HEK293 (cell line): ENCODE data around the gene DDRGK1.

Source experiments
- HIC1 ChIP-seq: fragments of 450-650 bp; formaldehyde crosslinking; IDR thresholded peaks from 2 replicates; pipeline ENCODE4 v1.5.1; 2016; ENCODE audit warnings: missing biosample characterization, missing genetic modification characterization
- KLF10 ChIP-seq: fragments of 450-650 bp; IDR thresholded peaks from 2 replicates; pipeline ENCODE4 v1.5.1; 2018; ENCODE audit warnings: missing biosample characterization, mild to moderate bottlenecking, missing genetic modification characterization
- MZF1 ChIP-seq: fragments of 450-650 bp; formaldehyde crosslinking; IDR thresholded peaks from 2 replicates; pipeline ENCODE4 v1.5.1; 2017; ENCODE audit warnings: missing biosample characterization, missing genetic modification characterization, borderline replicate concordance
- SP7 ChIP-seq: fragments of 450-650 bp; formaldehyde crosslinking; IDR thresholded peaks from 2 replicates; pipeline ENCODE4 v1.5.1; 2016; ENCODE audit warnings: missing biosample characterization, missing genetic modification characterization
- YY2 ChIP-seq: fragments of 450-650 bp; formaldehyde crosslinking; IDR thresholded peaks from 2 replicates; pipeline ENCODE4 v1.5.1; 2016; ENCODE audit warnings: missing biosample characterization, missing genetic modification characterization
- ZBTB11 ChIP-seq: fragments of 450-650 bp; formaldehyde crosslinking; conservative IDR thresholded peaks from 2 replicates; pipeline ENCODE4 v1.5.1; 2016; ENCODE audit warnings: low read depth, missing biosample characterization, missing genetic modification characterization
- ZBTB48 ChIP-seq: fragments of 450-650 bp; formaldehyde crosslinking; IDR thresholded peaks from 2 replicates; pipeline ENCODE4 v1.5.1; 2016; ENCODE audit warnings: missing biosample characterization, missing genetic modification characterization
- ZBTB7A ChIP-seq: fragments of 450-650 bp; formaldehyde crosslinking; IDR thresholded peaks from 2 replicates; pipeline ENCODE4 v1.5.1; 2016; ENCODE audit warnings: low read depth, missing biosample characterization, missing genetic modification characterization
- ZEB2 ChIP-seq: fragments of 450-650 bp; formaldehyde crosslinking; IDR thresholded peaks from 2 replicates; pipeline ENCODE4 v1.5.1; 2016; ENCODE audit warnings: missing biosample characterization, missing genetic modification characterization
- ZFP37 ChIP-seq: fragments of 450-650 bp; formaldehyde crosslinking; IDR thresholded peaks from 2 replicates; pipeline ENCODE4 v1.5.1; 2016; ENCODE audit warnings: missing biosample characterization, missing genetic modification characterization
- ZIC2 ChIP-seq: fragments of 450-650 bp; formaldehyde crosslinking; IDR thresholded peaks from 2 replicates; pipeline ENCODE4 v1.5.1; 2016; ENCODE audit warnings: missing biosample characterization, missing genetic modification characterization
- ZNF114 ChIP-seq: fragments of 450-650 bp; formaldehyde crosslinking; IDR thresholded peaks from 2 replicates; pipeline ENCODE4 v1.5.0; 2017; ENCODE audit warnings: missing biosample characterization, missing genetic modification characterization
- ZNF184 ChIP-seq: fragments of 450-650 bp; IDR thresholded peaks from 2 replicates; pipeline ENCODE4 v1.5.1; 2018; ENCODE audit warnings: missing biosample characterization, mild to moderate bottlenecking, missing genetic modification characterization
- ZNF292 ChIP-seq: fragments of 450-650 bp; formaldehyde crosslinking; IDR thresholded peaks from 2 replicates; pipeline ENCODE4 v1.5.1; 2016; ENCODE audit warnings: low read depth, missing biosample characterization, missing genetic modification characterization, borderline replicate concordance
- ZNF560 ChIP-seq: fragments of 450-650 bp; formaldehyde crosslinking; IDR thresholded peaks from 2 replicates; pipeline ENCODE4 v1.5.1; 2017; ENCODE audit warnings: missing biosample characterization, missing genetic modification characterization, borderline replicate concordance
- ZNF596 ChIP-seq: fragments of 450-650 bp; IDR thresholded peaks from 2 replicates; pipeline ENCODE4 v1.5.0; 2018; ENCODE audit warnings: missing biosample characterization, mild to moderate bottlenecking, missing genetic modification characterization, moderate library complexity
- ZNF626 ChIP-seq: fragments of 450-650 bp; sonication (Bioruptor Pico); formaldehyde crosslinking; IDR thresholded peaks from 2 replicates; pipeline ENCODE4 v1.5.1; 2018; ENCODE audit warnings: missing biosample characterization, missing genetic modification characterization, inconsistent platforms
- ZNF645 ChIP-seq: fragments of 450-650 bp; formaldehyde crosslinking; IDR thresholded peaks from 2 replicates; pipeline ENCODE4; 2016; ENCODE audit warnings: missing biosample characterization, missing genetic modification characterization
- TF ChIP-seq, protein P1 (sequence below): fragments of 450-650 bp; formaldehyde crosslinking; IDR thresholded peaks from 2 replicates; pipeline ENCODE4 v1.5.0; 2017; ENCODE audit warnings: missing biosample characterization, missing genetic modification characterization, borderline replicate concordance
- TF ChIP-seq, protein P2 (sequence below): fragments of 450-650 bp; formaldehyde crosslinking; IDR thresholded peaks from 2 replicates; pipeline ENCODE4 v1.5.1; 2016; ENCODE audit warnings: missing biosample characterization, missing genetic modification characterization
- TF ChIP-seq, protein P3 (sequence below): fragments of 450-650 bp; formaldehyde crosslinking; IDR thresholded peaks from 2 replicates; pipeline ENCODE4 v1.5.1; 2016; ENCODE audit warnings: missing biosample characterization, missing genetic modification characterization

DDRGK1 gene

DNA sequence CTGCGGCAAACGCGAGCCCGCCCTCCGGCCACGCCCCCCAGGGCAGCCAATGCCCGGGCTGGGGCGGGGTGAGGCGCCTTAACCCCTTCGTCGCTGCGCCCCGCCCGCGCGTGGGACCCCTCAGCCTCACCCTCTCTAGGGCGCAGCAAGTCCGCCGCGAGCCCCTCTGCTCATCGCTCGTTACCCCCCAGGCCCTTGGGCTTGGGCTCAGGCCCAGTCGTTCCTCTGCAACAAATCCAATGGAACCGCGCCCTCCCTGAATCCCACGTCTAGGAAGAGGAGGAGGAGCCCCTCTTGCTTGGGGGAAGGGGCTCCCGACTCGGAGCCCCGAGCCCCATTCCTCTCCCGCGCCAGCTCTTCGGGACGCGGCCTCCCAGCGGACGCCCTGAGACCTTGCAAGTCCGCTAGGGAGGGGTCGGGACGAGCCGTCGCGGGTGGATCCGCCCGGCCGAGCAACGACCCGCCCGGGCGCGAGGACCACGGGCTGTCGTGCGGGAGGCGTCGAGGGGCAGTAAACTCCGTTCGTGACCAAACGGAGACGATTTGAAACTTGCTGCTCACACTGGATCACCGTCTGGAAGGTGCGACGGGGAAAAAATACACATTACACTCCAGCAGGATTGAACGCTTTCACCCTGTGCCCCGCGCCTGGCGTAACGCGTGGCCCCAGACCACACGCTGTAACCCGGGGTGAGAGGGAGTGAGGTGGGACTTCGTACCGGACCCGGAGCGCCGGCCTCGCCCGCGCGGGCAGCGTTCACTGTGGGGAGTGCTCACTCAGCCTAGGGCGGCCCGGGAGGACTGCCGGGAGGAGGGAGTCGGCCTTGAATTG is 30.7 kb downstream of the DDRGK1 start (continued):
- TF ChIP-seq, protein P1, sequence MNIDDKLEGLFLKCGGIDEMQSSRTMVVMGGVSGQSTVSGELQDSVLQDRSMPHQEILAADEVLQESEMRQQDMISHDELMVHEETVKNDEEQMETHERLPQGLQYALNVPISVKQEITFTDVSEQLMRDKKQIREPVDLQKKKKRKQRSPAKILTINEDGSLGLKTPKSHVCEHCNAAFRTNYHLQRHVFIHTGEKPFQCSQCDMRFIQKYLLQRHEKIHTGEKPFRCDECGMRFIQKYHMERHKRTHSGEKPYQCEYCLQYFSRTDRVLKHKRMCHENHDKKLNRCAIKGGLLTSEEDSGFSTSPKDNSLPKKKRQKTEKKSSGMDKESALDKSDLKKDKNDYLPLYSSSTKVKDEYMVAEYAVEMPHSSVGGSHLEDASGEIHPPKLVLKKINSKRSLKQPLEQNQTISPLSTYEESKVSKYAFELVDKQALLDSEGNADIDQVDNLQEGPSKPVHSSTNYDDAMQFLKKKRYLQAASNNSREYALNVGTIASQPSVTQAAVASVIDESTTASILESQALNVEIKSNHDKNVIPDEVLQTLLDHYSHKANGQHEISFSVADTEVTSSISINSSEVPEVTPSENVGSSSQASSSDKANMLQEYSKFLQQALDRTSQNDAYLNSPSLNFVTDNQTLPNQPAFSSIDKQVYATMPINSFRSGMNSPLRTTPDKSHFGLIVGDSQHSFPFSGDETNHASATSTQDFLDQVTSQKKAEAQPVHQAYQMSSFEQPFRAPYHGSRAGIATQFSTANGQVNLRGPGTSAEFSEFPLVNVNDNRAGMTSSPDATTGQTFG (tag by site-specific recombination), result no peak
- peak; percentile 40 for TF ChIP-seq HIC1
- 0 out of 2 replicates have a peak, but pooled peaks have one; percentile 13 for TF ChIP-seq MZF1 (tag by site-specific recombination)
- TF ChIP-seq ZBTB48 (tag by site-specific recombination), result peak; percentile 63
- no peak for TF ChIP-seq YY2
- peak; percentile 86; the same call in 1 of the 2 replicates for TF ChIP-seq ZEB2 (tag by site-specific recombination)
- peak; percentile 80 for TF ChIP-seq ZFP37 (tag by site-specific recombination)
- TF ChIP-seq, protein P2, sequence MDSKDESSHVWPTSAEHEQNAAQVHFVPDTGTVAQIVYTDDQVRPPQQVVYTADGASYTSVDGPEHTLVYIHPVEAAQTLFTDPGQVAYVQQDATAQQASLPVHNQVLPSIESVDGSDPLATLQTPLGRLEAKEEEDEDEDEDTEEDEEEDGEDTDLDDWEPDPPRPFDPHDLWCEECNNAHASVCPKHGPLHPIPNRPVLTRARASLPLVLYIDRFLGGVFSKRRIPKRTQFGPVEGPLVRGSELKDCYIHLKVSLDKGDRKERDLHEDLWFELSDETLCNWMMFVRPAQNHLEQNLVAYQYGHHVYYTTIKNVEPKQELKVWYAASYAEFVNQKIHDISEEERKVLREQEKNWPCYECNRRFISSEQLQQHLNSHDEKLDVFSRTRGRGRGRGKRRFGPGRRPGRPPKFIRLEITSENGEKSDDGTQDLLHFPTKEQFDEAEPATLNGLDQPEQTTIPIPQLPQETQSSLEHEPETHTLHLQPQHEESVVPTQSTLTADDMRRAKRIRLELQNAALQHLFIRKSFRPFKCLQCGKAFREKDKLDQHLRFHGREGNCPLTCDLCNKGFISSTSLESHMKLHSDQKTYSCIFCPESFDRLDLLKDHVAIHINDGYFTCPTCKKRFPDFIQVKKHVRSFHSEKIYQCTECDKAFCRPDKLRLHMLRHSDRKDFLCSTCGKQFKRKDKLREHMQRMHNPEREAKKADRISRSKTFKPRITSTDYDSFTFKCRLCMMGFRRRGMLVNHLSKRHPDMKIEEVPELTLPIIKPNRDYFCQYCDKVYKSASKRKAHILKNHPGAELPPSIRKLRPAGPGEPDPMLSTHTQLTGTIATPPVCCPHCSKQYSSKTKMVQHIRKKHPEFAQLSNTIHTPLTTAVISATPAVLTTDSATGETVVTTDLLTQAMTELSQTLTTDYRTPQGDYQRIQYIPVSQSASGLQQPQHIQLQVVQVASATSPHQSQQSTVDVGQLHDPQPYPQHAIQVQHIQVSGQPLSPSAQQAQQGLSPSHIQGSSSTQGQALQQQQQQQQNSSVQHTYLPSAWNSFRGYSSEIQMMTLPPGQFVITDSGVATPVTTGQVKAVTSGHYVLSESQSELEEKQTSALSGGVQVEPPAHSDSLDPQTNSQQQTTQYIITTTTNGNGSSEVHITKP (tag by site-specific recombination), result peak; percentile 93
- TF ChIP-seq ZNF645 (tag by site-specific recombination), result no peak
- TF ChIP-seq ZNF114, result no peak
- TF ChIP-seq ZBTB7A (tag by site-specific recombination), result peak; percentile 99
- no peak for TF ChIP-seq ZNF560
- no peak for TF ChIP-seq ZNF626 (tag by site-specific recombination)
- peak; percentile 38 for TF ChIP-seq ZBTB11 (tag by site-specific recombination)
- TF ChIP-seq ZNF292 (tag by site-specific recombination), result no peak
- peak; percentile 51 for TF ChIP-seq SP7
- no peak for TF ChIP-seq ZNF184 (tag by site-specific recombination)
- TF ChIP-seq, protein P3, sequence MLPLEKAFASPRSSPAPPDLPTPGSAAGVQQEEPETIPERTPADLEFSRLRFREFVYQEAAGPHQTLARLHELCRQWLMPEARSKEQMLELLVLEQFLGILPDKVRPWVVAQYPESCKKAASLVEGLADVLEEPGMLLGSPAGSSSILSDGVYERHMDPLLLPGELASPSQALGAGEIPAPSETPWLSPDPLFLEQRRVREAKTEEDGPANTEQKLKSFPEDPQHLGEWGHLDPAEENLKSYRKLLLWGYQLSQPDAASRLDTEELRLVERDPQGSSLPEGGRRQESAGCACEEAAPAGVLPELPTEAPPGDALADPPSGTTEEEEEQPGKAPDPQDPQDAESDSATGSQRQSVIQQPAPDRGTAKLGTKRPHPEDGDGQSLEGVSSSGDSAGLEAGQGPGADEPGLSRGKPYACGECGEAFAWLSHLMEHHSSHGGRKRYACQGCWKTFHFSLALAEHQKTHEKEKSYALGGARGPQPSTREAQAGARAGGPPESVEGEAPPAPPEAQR (tag by site-specific recombination), result no peak
- TF ChIP-seq ZIC2 (tag by site-specific recombination), result no peak
- peak; percentile 99 for TF ChIP-seq KLF10 (tag by site-specific recombination)
- no peak for TF ChIP-seq ZNF596 (tag by site-specific recombination)
